ENCODE results near the gene HLA-F.

Gene HLA-F

GRCh38 chr6:29757701-29758293 is 34.6 kb downstream of the HLA-F start:
- Histone ChIP-seq H3K9ac (ENCODE audit: low read depth, low read length) (no peak overlapping the region), H3K4me1 (ENCODE audit: insufficient read depth, low read length) (peaks cover 10% of the 10 kb centered on the region), H4K20me1 (ENCODE audit: insufficient read depth, low read length) (no peaks in the 10 kb centered on the region), H3K36me3 (ENCODE audit: insufficient read depth, low read length) (no peaks in the 10 kb centered on the region), H3K4me3 (ENCODE audit: low read depth in 1 of 2, low read length in 2 of 2) (no peak overlapping the region), H3K4me2 (ENCODE audit: insufficient read depth, low read length) (no peak overlapping the region), H3K9me3 (ENCODE audit: insufficient read depth, low read length, severe bottlenecking) (no peaks in the 10 kb centered on the region), H3K27me3 (ENCODE audit: insufficient read depth, low read length, poor library complexity) (peaks cover 21% of the 10 kb centered on the region), H3K79me2 (ENCODE audit: insufficient read depth, low read length) (no peaks in the 10 kb centered on the region), H2AFZ (ENCODE audit: low read depth, low read length) (no peak overlapping the region), H3K27ac (ENCODE audit: low read length) (no peak overlapping the region)
- DNase-seq (no peak), ATAC-seq (ENCODE audit: insufficient read depth, low read depth) (no peak)
- no peak for TF ChIP-seq EZH2 (IDR thresholded peaks at IDR 0.05; ENCODE audit: borderline replicate concordance, low read depth, low read length, severe bottlenecking)
- TF ChIP-seq CTCF (IDR thresholded peaks at IDR 0.05; ENCODE audit: borderline replicate concordance, extremely low read depth, low read length, poor library complexity, severe bottlenecking) = no peak

- no peaks in the 10 kb centered on the region for H3K79me2 ChIP-seq (ENCODE audit: insufficient read depth, low read length)
- H3K27me3 ChIP-seq (ENCODE audit: insufficient read depth, low read length, poor library complexity) = peaks cover 27% of the 10 kb centered on the region
- H3K36me3 ChIP-seq (ENCODE audit: insufficient read depth, low read length) = no peaks in the 10 kb centered on the region
- H3K4me3 ChIP-seq (ENCODE audit: low read depth in 1 of 2, low read length in 2 of 2) = no peak overlapping the region
- no peak overlapping the region for H3K9ac ChIP-seq (ENCODE audit: low read depth, low read length)
- H2AFZ ChIP-seq (ENCODE audit: low read depth, low read length) = no peak overlapping the region
- H3K4me2 ChIP-seq (ENCODE audit: insufficient read depth, low read length) = no peak overlapping the region
- TF ChIP-seq EZH2 (IDR thresholded peaks at IDR 0.05; ENCODE audit: borderline replicate concordance, low read depth, low read length, severe bottlenecking) (no peak), CTCF (IDR thresholded peaks at IDR 0.05; ENCODE audit: borderline replicate concordance, extremely low read depth, low read length, poor library complexity, severe bottlenecking) (no peak)
- peaks cover under 1% of the 10 kb centered on the region; the same call in 1 of the 2 replicates for H3K4me1 ChIP-seq (ENCODE audit: insufficient read depth, low read length)
- no peaks in the 10 kb centered on the region for H4K20me1 ChIP-seq (ENCODE audit: insufficient read depth, low read length)
- ATAC-seq (ENCODE audit: insufficient read depth, low read depth) (no peak), DNase-seq (no peak)
- H3K27ac ChIP-seq (ENCODE audit: low read length) = no peak overlapping the region
- no peaks in the 10 kb centered on the region for H3K9me3 ChIP-seq (ENCODE audit: insufficient read depth, low read length, severe bottlenecking)
These were observed 35.5 kb downstream of the HLA-F start for GRCh38 chr6:29758761-29759160.

GRCh38 chr6:29759457-29759856 is 36.2 kb downstream of the HLA-F start:
- DNase-seq = no peak
- Histone ChIP-seq H3K36me3 (ENCODE audit: insufficient read depth, low read length) (no peaks in the 10 kb centered on the region), H4K20me1 (ENCODE audit: insufficient read depth, low read length) (no peaks in the 10 kb centered on the region), H3K27ac (ENCODE audit: low read length) (no peak overlapping the region), H2AFZ (ENCODE audit: low read depth, low read length) (no peak overlapping the region), H3K4me3 (ENCODE audit: low read depth in 1 of 2, low read length in 2 of 2) (no peak overlapping the region), H3K27me3 (ENCODE audit: insufficient read depth, low read length, poor library complexity) (peaks cover 32% of the 10 kb centered on the region), H3K9me3 (ENCODE audit: insufficient read depth, low read length, severe bottlenecking) (no peaks in the 10 kb centered on the region), H3K4me2 (ENCODE audit: insufficient read depth, low read length) (no peak overlapping the region), H3K4me1 (ENCODE audit: insufficient read depth, low read length) (no peaks in the 10 kb centered on the region), H3K9ac (ENCODE audit: low read depth, low read length) (no peak overlapping the region), H3K79me2 (ENCODE audit: insufficient read depth, low read length) (no peaks in the 10 kb centered on the region)
- no peak for ATAC-seq (ENCODE audit: insufficient read depth, low read depth)
- TF ChIP-seq EZH2 (IDR thresholded peaks at IDR 0.05; ENCODE audit: borderline replicate concordance, low read depth, low read length, severe bottlenecking) (no peak), CTCF (IDR thresholded peaks at IDR 0.05; ENCODE audit: borderline replicate concordance, extremely low read depth, low read length, poor library complexity, severe bottlenecking) (no peak)

Measured in DND-41 (cell line).